ENCODE results near the gene CHN1.

Gene CHN1

GRCh38 chr2:174914853-174915760 is 90.1 kb downstream of the CHN1 start:
- H3K4me3 ChIP-seq (ENCODE audit: control insufficient read depth, low read depth, low read length): no peak overlapping the region
- DNase-seq (ENCODE audit: low read depth): peak; percentile 39
- TF ChIP-seq CTCF (conservative IDR thresholded peaks at IDR 0.05; ENCODE audit: control insufficient read depth, insufficient read depth, low read depth, low read length): no peak

- H3K4me3 ChIP-seq (ENCODE audit: control insufficient read depth, low read depth, low read length): no peak overlapping the region
- no peak for TF ChIP-seq CTCF (conservative IDR thresholded peaks at IDR 0.05; ENCODE audit: control insufficient read depth, insufficient read depth, low read depth, low read length)
- DNase-seq (ENCODE audit: low read depth): no peak
Observed at GRCh38 chr2:174908284-174908683, 96.9 kb downstream of the CHN1 start.

- TF ChIP-seq CTCF (conservative IDR thresholded peaks at IDR 0.05; ENCODE audit: control insufficient read depth, insufficient read depth, low read depth, low read length): no peak
- no peak for DNase-seq (ENCODE audit: low read depth)
- H3K4me3 ChIP-seq (ENCODE audit: control insufficient read depth, low read depth, low read length): no peak overlapping the region
Observed at GRCh38 chr2:174903264-174903556, 102.0 kb downstream of the CHN1 start.

GRCh38 chr2:174902506-174903263 is 102.5 kb downstream of the CHN1 start:
- DNase-seq (ENCODE audit: low read depth): peak; percentile 38
- no peak for TF ChIP-seq CTCF (conservative IDR thresholded peaks at IDR 0.05; ENCODE audit: control insufficient read depth, insufficient read depth, low read depth, low read length)
- no peak overlapping the region for H3K4me3 ChIP-seq (ENCODE audit: control insufficient read depth, low read depth, low read length)

GRCh38 chr2:174901075-174901474 is 104.1 kb downstream of the CHN1 start:
- no peak for TF ChIP-seq CTCF (conservative IDR thresholded peaks at IDR 0.05; ENCODE audit: control insufficient read depth, insufficient read depth, low read depth, low read length)
- no peak overlapping the region for H3K4me3 ChIP-seq (ENCODE audit: control insufficient read depth, low read depth, low read length)
- DNase-seq (ENCODE audit: low read depth): peak; percentile 21

- no peak for DNase-seq (ENCODE audit: low read depth)
- no peak for TF ChIP-seq CTCF (conservative IDR thresholded peaks at IDR 0.05; ENCODE audit: control insufficient read depth, insufficient read depth, low read depth, low read length)
- no peak overlapping the region for H3K4me3 ChIP-seq (ENCODE audit: control insufficient read depth, low read depth, low read length)
Observed at GRCh38 chr2:174897286-174897685, 107.9 kb downstream of the CHN1 start.
